Measurements from ENCODE around the gene SFR1. TPM values are rescaled to one million over a fixed set of nuclear protein-coding genes. Genes with fewer than 3 reads are reported as not detected.

SFR1 gene
- total RNA-seq, 1 donor, result 11.6 TPM

DNA sequence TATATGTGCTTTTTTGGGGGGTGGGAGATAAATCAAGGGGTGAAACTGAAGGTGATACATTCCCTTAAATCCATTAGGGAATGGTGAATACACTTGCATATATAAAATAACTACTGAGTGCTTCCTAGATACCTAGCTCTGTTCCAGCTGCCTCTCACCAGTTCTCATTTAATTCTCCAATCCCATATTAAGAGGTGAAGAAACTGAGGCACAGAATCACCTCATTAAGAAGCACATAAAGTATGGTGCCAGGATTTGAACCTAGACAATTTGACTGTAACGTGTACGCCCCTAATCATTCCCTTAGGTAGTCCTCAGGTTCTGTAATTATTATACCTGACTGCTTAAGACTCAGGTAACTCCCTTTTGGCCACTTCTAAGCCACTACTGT is 1.5 kb upstream of the SFR1 start:
- no peaks in the 10 kb centered on the region for H3K27me3 ChIP-seq (ENCODE audit: insufficient read depth, low read length)
- peak overlapping the region; percentile 100 for H3K4me2 ChIP-seq (ENCODE audit: insufficient read depth, low read length)
- H4K20me1 ChIP-seq (ENCODE audit: insufficient read depth, low read length), result no peaks in the 10 kb centered on the region
- no peaks in the 10 kb centered on the region for H3K9me3 ChIP-seq (ENCODE audit: low read depth, low read length)
- no peaks in the 10 kb centered on the region for H3K79me2 ChIP-seq (ENCODE audit: insufficient read depth, low read length)
- H3K4me1 ChIP-seq (ENCODE audit: insufficient read depth, low read length), result peaks cover 31% of the 10 kb centered on the region
- H3K27ac ChIP-seq (ENCODE audit: low read depth, low read length), result peak overlapping the region; percentile 100
- H3K36me3 ChIP-seq (ENCODE audit: insufficient read depth, low read length), result no peaks in the 10 kb centered on the region
- H2AFZ ChIP-seq (ENCODE audit: low read length), result peak overlapping the region; percentile 96
- TF ChIP-seq, protein P1, sequence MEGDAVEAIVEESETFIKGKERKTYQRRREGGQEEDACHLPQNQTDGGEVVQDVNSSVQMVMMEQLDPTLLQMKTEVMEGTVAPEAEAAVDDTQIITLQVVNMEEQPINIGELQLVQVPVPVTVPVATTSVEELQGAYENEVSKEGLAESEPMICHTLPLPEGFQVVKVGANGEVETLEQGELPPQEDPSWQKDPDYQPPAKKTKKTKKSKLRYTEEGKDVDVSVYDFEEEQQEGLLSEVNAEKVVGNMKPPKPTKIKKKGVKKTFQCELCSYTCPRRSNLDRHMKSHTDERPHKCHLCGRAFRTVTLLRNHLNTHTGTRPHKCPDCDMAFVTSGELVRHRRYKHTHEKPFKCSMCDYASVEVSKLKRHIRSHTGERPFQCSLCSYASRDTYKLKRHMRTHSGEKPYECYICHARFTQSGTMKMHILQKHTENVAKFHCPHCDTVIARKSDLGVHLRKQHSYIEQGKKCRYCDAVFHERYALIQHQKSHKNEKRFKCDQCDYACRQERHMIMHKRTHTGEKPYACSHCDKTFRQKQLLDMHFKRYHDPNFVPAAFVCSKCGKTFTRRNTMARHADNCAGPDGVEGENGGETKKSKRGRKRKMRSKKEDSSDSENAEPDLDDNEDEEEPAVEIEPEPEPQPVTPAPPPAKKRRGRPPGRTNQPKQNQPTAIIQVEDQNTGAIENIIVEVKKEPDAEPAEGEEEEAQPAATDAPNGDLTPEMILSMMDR (IDR thresholded peaks at IDR 0.05; ENCODE audit: extremely low read depth, low read depth, low read length), result no peak
- peak overlapping the region; percentile 88 for H3K4me3 ChIP-seq (ENCODE audit: insufficient read depth, low read length)
- DNase-seq (ENCODE audit: insufficient read length, low spot score, missing footprints), result no peak

DNA sequence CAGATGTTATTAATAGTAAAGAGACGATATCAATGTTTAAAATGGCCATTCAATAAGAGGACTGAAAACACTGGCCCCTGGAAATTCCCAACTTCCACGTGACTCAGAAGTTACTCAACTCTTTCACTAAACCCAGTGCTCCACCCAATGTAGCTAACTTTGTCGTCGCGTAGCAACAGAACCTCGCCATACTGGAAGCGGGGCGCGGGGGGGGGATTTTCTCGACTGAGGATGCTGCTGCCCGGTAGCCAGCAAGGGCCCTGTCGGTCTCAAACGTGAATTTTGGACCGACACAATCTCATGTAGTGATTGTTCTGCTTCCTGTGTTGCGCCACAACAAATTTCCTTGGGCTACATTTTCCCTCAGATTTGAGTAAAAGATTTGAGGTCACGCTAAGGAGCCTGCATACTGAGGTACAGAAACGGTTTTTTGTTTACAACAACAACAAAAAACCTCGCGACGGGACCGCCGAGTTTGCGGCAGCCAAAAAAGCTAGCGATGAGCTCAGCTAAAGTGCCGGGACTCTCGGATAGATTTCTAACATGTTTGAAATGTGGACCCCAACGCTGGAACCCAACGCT is 977 bp upstream of the SFR1 start:
- peak overlapping the region; percentile 100 for H3K4me2 ChIP-seq (ENCODE audit: insufficient read depth, low read length)
- H3K4me3 ChIP-seq (ENCODE audit: insufficient read depth, low read length), result peak overlapping the region; percentile 88

DNA sequence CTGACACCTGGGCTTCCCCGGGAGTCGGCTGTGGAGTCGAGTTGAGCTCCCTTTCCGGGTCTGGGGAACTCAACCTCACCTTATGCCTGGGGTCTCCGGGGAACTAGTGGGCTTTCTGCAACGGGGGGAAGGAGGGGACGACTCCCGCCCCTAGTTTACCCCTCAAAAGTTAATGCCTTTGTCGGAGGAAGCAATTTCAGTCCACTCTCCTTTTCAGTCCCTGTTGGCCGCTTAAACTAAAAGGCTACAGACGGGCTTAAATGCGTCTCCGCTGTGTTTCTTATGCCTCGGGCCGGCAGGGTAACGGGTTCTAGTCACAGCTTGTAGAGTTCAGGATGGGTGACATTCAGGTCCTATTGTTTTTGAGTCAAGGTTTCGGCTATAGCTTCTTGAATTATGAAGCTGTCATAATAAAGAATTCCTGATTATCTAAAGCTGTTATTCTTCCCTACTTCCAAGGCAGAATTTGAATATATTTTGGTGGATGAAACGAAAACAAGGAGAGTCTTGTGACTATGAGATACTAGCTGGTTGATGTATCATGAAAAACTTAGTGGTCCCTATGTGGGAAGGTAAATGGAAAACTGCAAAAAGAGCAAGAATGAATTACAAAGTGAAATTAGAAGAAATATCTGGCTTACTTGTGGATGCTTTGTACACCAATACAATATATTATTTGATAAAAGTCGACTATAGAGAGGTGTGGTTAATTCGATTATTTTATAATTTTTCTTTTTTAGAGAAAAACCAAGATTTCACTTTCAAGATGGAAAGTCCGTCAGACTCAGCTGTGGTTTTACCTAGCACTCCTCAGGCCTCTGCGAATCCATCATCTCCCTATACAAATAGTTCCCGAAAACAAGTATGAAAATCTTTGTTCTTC is 495 bp downstream of the SFR1 start:
- Histone ChIP-seq H4K20me1 (ENCODE audit: insufficient read depth, low read length) (no peaks in the 10 kb centered on the region), H3K36me3 (ENCODE audit: insufficient read depth, low read length) (no peaks in the 10 kb centered on the region), H3K4me3 (ENCODE audit: insufficient read depth, low read length) (peak overlapping the region; percentile 88), H2AFZ (ENCODE audit: low read length) (peak overlapping the region; percentile 94), H3K27ac (ENCODE audit: low read depth, low read length) (peak overlapping the region; percentile 88), H3K4me2 (ENCODE audit: insufficient read depth, low read length) (peak overlapping the region; percentile 94), H3K4me1 (ENCODE audit: insufficient read depth, low read length) (peaks cover 31% of the 10 kb centered on the region), H3K9me3 (ENCODE audit: low read depth, low read length) (no peaks in the 10 kb centered on the region), H3K79me2 (ENCODE audit: insufficient read depth, low read length) (no peaks in the 10 kb centered on the region), H3K27me3 (ENCODE audit: insufficient read depth, low read length) (no peaks in the 10 kb centered on the region)
- no peak for DNase-seq (ENCODE audit: insufficient read length, low spot score, missing footprints)
- TF ChIP-seq, protein P1 (IDR thresholded peaks at IDR 0.05; ENCODE audit: extremely low read depth, low read depth, low read length), result no peak

More for the DNA sequence above, 977 bp upstream of the SFR1 start:
- no peaks in the 10 kb centered on the region for H3K27me3 ChIP-seq (ENCODE audit: insufficient read depth, low read length)
- H3K4me1 ChIP-seq (ENCODE audit: insufficient read depth, low read length), result peaks cover 31% of the 10 kb centered on the region
- TF ChIP-seq, protein P1 (IDR thresholded peaks at IDR 0.05; ENCODE audit: extremely low read depth, low read depth, low read length), result no peak
- no peaks in the 10 kb centered on the region for H3K9me3 ChIP-seq (ENCODE audit: low read depth, low read length)
- DNase-seq (ENCODE audit: insufficient read length, low spot score, missing footprints), result peak; percentile 87
- no peaks in the 10 kb centered on the region for H3K36me3 ChIP-seq (ENCODE audit: insufficient read depth, low read length)
- peak overlapping the region; percentile 96 for H2AFZ ChIP-seq (ENCODE audit: low read length)
- no peaks in the 10 kb centered on the region for H4K20me1 ChIP-seq (ENCODE audit: insufficient read depth, low read length)
- H3K79me2 ChIP-seq (ENCODE audit: insufficient read depth, low read length), result no peaks in the 10 kb centered on the region
- H3K27ac ChIP-seq (ENCODE audit: low read depth, low read length), result peak overlapping the region; percentile 100

- DNase-seq (ENCODE audit: insufficient read length, low spot score, missing footprints), result peak; percentile 42
- H3K79me2 ChIP-seq (ENCODE audit: insufficient read depth, low read length), result no peaks in the 10 kb centered on the region
- H3K4me1 ChIP-seq (ENCODE audit: insufficient read depth, low read length), result peaks cover 22% of the 10 kb centered on the region
- H4K20me1 ChIP-seq (ENCODE audit: insufficient read depth, low read length), result no peaks in the 10 kb centered on the region
- no peak overlapping the region for H3K4me3 ChIP-seq (ENCODE audit: insufficient read depth, low read length)
- no peak overlapping the region for H2AFZ ChIP-seq (ENCODE audit: low read length)
- no peak overlapping the region for H3K4me2 ChIP-seq (ENCODE audit: insufficient read depth, low read length)
- H3K27ac ChIP-seq (ENCODE audit: low read depth, low read length), result no peak overlapping the region
- H3K36me3 ChIP-seq (ENCODE audit: insufficient read depth, low read length), result no peaks in the 10 kb centered on the region
- H3K9me3 ChIP-seq (ENCODE audit: low read depth, low read length), result no peaks in the 10 kb centered on the region
- TF ChIP-seq, protein P1 (IDR thresholded peaks at IDR 0.05; ENCODE audit: extremely low read depth, low read depth, low read length), result peak; percentile 54
- no peaks in the 10 kb centered on the region for H3K27me3 ChIP-seq (ENCODE audit: insufficient read depth, low read length)
Observed at GRCh38 chr10:104123397-104123796, 1.4 kb downstream of the SFR1 start.
